HCT116 (cell line): Measurements from ENCODE around the gene TIAM1. TPM values are rescaled to one million over a fixed set of nuclear protein-coding genes. Genes with fewer than 3 reads are reported as not detected.

Source experiments
- ATAC-seq: fragments of 200-7000 bp; cut with Tn5 transposase; 2 replicates; pipeline ENCODE4 v1.9.1; 2020; ENCODE audit warnings: mild to moderate bottlenecking, moderate library complexity
- BruUV-seq: library from RNA; stranded (reverse); fragments of 400-500 nt; replicated peaks from 2 replicates; lab custom pipeline; 2021; lab: Mats Ljungman, UMichigan
- CTCF ChIA-PET: fragments of 300-600 bp; sonication (Branson Sonifier 250); formaldehyde crosslinking; loops from one replicate; lab custom pipeline; 2021; ENCODE audit warnings: antibody characterized with exemption; lab: Charles Lee
- POLR2A ChIA-PET: fragments of 300-600, 350-600 bp; sonication (Branson Sonifier 250); formaldehyde crosslinking; loops from one replicate; lab custom pipeline; 2021; ENCODE audit warnings: antibody characterized with exemption; lab: Charles Lee
- RAD21 ChIA-PET, 2 experiments: fragments of 300-600 bp; sonication (Branson Sonifier 250); formaldehyde crosslinking; loops; one replicate each; lab custom pipeline; 2023; ENCODE audit warnings: low total read pairs in 2 of 2; ENCODE audit not compliant: uncharacterized antibody in 2 of 2, unreplicated experiment in 2 of 2, low non-redundant PET in 1 of 2; lab: Charles Lee
- DNase-seq: peaks from one replicate; pipeline ENCODE4 v3.0.0-alpha.2; 2010; ENCODE audit warnings: low read depth, low spot score
- H2AFZ ChIP-seq: fragments of 200-600 bp; shearing (Covaris generic), sonication (generic); 2 replicates; pipeline ENCODE4 v1.6.1; 2017; ENCODE audit warnings: low read depth, mixed run types, mixed read lengths, antibody characterized with exemption, low read length; ENCODE audit not compliant: poor library complexity, severe bottlenecking
- H3K27ac ChIP-seq: 2 replicates; pipeline ENCODE4 v1.5.1; 2012; ENCODE audit warnings: low read depth, low read length
- H3K27me3 ChIP-seq: fragments of 200-600 bp; sonication (generic); 2 replicates; pipeline ENCODE4 v1.6.1; 2016; ENCODE audit warnings: mixed run types, low read length, mixed read lengths; ENCODE audit not compliant: insufficient read depth
- H3K36me3 ChIP-seq, 2 experiments: fragments of 200-500 bp in 1 of 2; fragments of 200-600 bp in 1 of 2; sonication (Bioruptor generic) in 1 of 2; sonication (generic) in 1 of 2; 2 replicates each; pipeline versions ENCODE4 v1.5.1 to v1.6.1; 2014 to 2016; ENCODE audit warnings: low read length in 2 of 2, inconsistent platforms in 1 of 2, mixed read lengths in 1 of 2, mixed run types in 1 of 2; ENCODE audit not compliant: insufficient read depth in 2 of 2, control insufficient read depth in 1 of 2
- H3K4me1 ChIP-seq, 2 experiments: fragments of 200-600 bp in 1 of 2; sonication (generic) in 1 of 2; 2 replicates each; pipeline versions ENCODE4 v1.5.1 to v1.6.1; 2012 to 2017; ENCODE audit warnings: low read length in 2 of 2, inconsistent platforms in 1 of 2, mild to moderate bottlenecking in 1 of 2, mixed read lengths in 1 of 2, mixed run types in 1 of 2, moderate library complexity in 1 of 2; ENCODE audit not compliant: insufficient read depth in 2 of 2, control insufficient read depth in 1 of 2
- H3K4me2 ChIP-seq: fragments of 200-600 bp; sonication (generic); 2 replicates; pipeline ENCODE4 v1.6.1; 2017; ENCODE audit warnings: mixed run types, low read length, mixed read lengths
- H3K4me3 ChIP-seq, 2 experiments: fragments of 200-600 bp in 1 of 2; sonication (generic) in 1 of 2; replicated peaks in 1 of 2; 2 replicates each; pipeline ENCODE4 v1.5.1; 2011 to 2016; ENCODE audit warnings: low read length in 2 of 2, control low read depth in 1 of 2, low read depth in 1 of 2, mild to moderate bottlenecking in 1 of 2, mixed read lengths in 1 of 2, mixed run types in 1 of 2
- H3K79me2 ChIP-seq: fragments of 200-600 bp; sonication (generic); 2 replicates; pipeline ENCODE4 v1.6.1; 2017; ENCODE audit warnings: mild to moderate bottlenecking, mixed run types, low read length, moderate library complexity, mixed read lengths; ENCODE audit not compliant: insufficient read depth
- H3K9ac ChIP-seq: fragments of 200-600 bp; sonication (generic); 2 replicates; pipeline ENCODE4 v1.6.1; 2016; ENCODE audit warnings: low read length, mixed read lengths
- H3K9me2 ChIP-seq: fragments of 200-600 bp; sonication (generic), shearing (Covaris generic); 2 replicates; pipeline ENCODE4 v1.6.1; 2017; ENCODE audit warnings: mixed run types, mild to moderate bottlenecking, moderate library complexity; ENCODE audit not compliant: insufficient read depth
- H3K9me3 ChIP-seq, 2 experiments: fragments of 200-500 bp in 1 of 2; fragments of 200-600 bp in 1 of 2; sonication (Bioruptor generic) in 1 of 2; sonication (generic) in 1 of 2; 2 replicates each; pipeline ENCODE4 v1.6.1; 2014 to 2017; ENCODE audit warnings: low read length in 2 of 2, mixed read lengths in 2 of 2, inconsistent platforms in 1 of 2, low read depth in 1 of 2, mild to moderate bottlenecking in 1 of 2, mixed run types in 1 of 2, moderate library complexity in 1 of 2; ENCODE audit not compliant: control insufficient read depth in 1 of 2, insufficient read depth in 1 of 2
- H4K20me1 ChIP-seq: fragments of 200-600 bp; sonication (generic), shearing (Covaris generic); 2 replicates; pipeline ENCODE4 v1.6.1; 2017; ENCODE audit warnings: mixed run types, mild to moderate bottlenecking, moderate library complexity; ENCODE audit not compliant: insufficient read depth
- CBX3 ChIP-seq: IDR thresholded peaks from 2 replicates; pipeline ENCODE4 v1.6.1; 2012; ENCODE audit warnings: low read depth
- CEBPB ChIP-seq: IDR thresholded peaks from 2 replicates; pipeline ENCODE4 v1.6.1; 2012; ENCODE audit warnings: low read depth
- EZH2 ChIP-seq: fragments of 200-600 bp; sonication (generic); IDR thresholded peaks from 2 replicates; pipeline ENCODE4 v1.6.1; 2017; ENCODE audit warnings: antibody characterized with exemption, mixed run types
- EZH2phosphoT487 ChIP-seq: fragments of 200-600 bp; IDR thresholded peaks from 2 replicates; pipeline ENCODE4 v1.6.1; 2018; ENCODE audit warnings: antibody characterized with exemption, borderline replicate concordance
- FOSL1 ChIP-seq: IDR thresholded peaks from 2 replicates; pipeline ENCODE4 v1.6.1; 2012; ENCODE audit warnings: low read depth
- JUND ChIP-seq: IDR thresholded peaks from 2 replicates; pipeline ENCODE4 v1.6.1; 2012
- POLR2A ChIP-seq: IDR thresholded peaks from 2 replicates; pipeline ENCODE4 v1.7.0; 2011; ENCODE audit warnings: borderline replicate concordance; ENCODE audit not compliant: insufficient read depth, insufficient read length; ENCODE audit errors: extremely low read depth
- POLR2AphosphoS5 ChIP-seq: IDR thresholded peaks from 2 replicates; pipeline ENCODE4 v1.6.1; 2011; ENCODE audit warnings: mild to moderate bottlenecking, low read depth, low read length, moderate library complexity
- RAD21 ChIP-seq: IDR thresholded peaks from 2 replicates; pipeline ENCODE4 v1.6.1; 2012; ENCODE audit warnings: low read depth, mild to moderate bottlenecking
- SP1 ChIP-seq: IDR thresholded peaks from 2 replicates; pipeline ENCODE4 v1.6.1; 2012; ENCODE audit warnings: low read depth
- SRF ChIP-seq: IDR thresholded peaks from 2 replicates; pipeline ENCODE4 v1.6.1; 2012; ENCODE audit warnings: low read depth
- TCF7L2 ChIP-seq: IDR thresholded peaks from 2 replicates; pipeline ENCODE4 v1.7.0; 2011; ENCODE audit warnings: borderline replicate concordance, inconsistent platforms; ENCODE audit not compliant: insufficient read depth, insufficient read length; ENCODE audit errors: extremely low read depth
- YY1 ChIP-seq: IDR thresholded peaks from 2 replicates; pipeline ENCODE4 v1.6.1; 2011; ENCODE audit warnings: low read length, low read depth, moderate library complexity, mild to moderate bottlenecking; ENCODE audit not compliant: insufficient replicate concordance; ENCODE audit errors: extremely low read depth
- ZFX ChIP-seq: fragments of 450-650 bp; IDR thresholded peaks from 2 replicates; pipeline ENCODE4 v1.6.1; 2017
- ZNF274 ChIP-seq: fragments of 200-500 bp; sonication (Bioruptor generic); IDR thresholded peaks from 2 replicates; pipeline ENCODE4 v1.6.1; 2014; ENCODE audit warnings: mild to moderate bottlenecking, low read depth, low read length, inconsistent platforms
- intact Hi-C: fragments of 100-400 bp; cut with micrococcal nuclease; formaldehyde crosslinking; loops from 2 replicates; pipeline ENCODE4 v1.10.0; 2022
- total RNA-seq: library from RNA; stranded (reverse); gene quantifications from one replicate; pipeline ENCODE4 v1.2.1, GENCODE V29; 2021; ENCODE audit not compliant: unreplicated experiment
- TF ChIP-seq, protein P1 (sequence below), 3 experiments: fragments of 200-600 bp in 1 of 3; sonication (generic) in 1 of 3; IDR thresholded peaks in 2 of 3; conservative IDR thresholded peaks in 1 of 3; 2 replicates each; pipeline ENCODE4 v1.5.1; 2012 to 2017; ENCODE audit warnings: low read depth in 2 of 3, low read length in 2 of 3, antibody characterized with exemption in 1 of 3, borderline replicate concordance in 1 of 3, control low read depth in 1 of 3, mild to moderate bottlenecking in 1 of 3, mixed read lengths in 1 of 3, mixed run types in 1 of 3, moderate library complexity in 1 of 3; ENCODE audit not compliant: insufficient read depth in 1 of 3
- TF ChIP-seq, protein P2 (sequence below): IDR thresholded peaks from 2 replicates; pipeline ENCODE4 v1.6.1; 2012
- TF ChIP-seq, protein P3 (sequence below): IDR thresholded peaks from 2 replicates; pipeline ENCODE4 v1.6.1; 2012

Gene TIAM1
- total RNA-seq, 1 experiment from 2014 or later = 47.8 TPM

DNA sequence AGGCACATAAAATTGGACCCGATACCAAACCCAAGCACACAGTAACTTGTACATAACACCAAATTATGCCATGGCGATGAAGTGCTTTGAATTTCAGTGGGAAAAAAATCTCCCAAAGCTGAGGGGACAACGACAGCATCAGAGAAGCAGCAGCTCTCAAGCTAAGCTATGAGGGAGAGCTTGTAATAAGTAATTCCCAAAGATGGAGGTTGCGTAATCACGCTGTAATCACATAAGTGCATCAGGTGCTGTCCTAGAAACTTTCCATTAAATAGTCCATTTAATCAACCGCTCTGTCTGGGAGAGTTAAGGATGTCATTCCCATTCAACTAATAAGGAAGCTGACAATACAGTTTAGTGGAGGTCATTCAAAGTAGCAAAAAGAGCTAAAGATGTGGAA is 268.2 kb downstream of the TIAM1 start:
- no TSS peak for BruUV-seq
- ChIA-PET RAD21 (no interaction called here), POLR2A (no interaction called here), CTCF (interaction anchor here (1.1 kb wide), 1 partner anchor 10 kb away, joined by 5 read pairs; no protein-coding TSS in a partner anchor)
- Histone ChIP-seq H3K36me3 (no peaks in the 10 kb centered on the region), H3K4me3 (no peak overlapping the region), H3K9me3 (no peaks in the 10 kb centered on the region), H3K27me3 (peaks cover 18% of the 10 kb centered on the region; the same call in 1 of the 2 replicates), H3K4me1 (no peaks in the 10 kb centered on the region), H3K4me2 (no peak overlapping the region), H3K27ac (no peak overlapping the region), H3K9ac (no peak overlapping the region), H3K9me2 (no peaks in the 10 kb centered on the region), H4K20me1 (no peaks in the 10 kb centered on the region), H3K79me2 (no peaks in the 10 kb centered on the region), H2AFZ (no peak overlapping the region)
- ATAC-seq (no peak), DNase-seq (no peak)
- intact Hi-C loops = loop anchor here (5.0 kb wide), 1 partner anchor 829 kb away; no protein-coding TSS in a partner anchor
- TF ChIP-seq ZFX (no peak), CEBPB (no peak), POLR2A (no peak), TCF7L2 (no peak), CBX3 (no peak), RAD21 (no peak), SP1 (no peak), POLR2AphosphoS5 (no peak), EZH2 (no peak), ZNF274 (no peak), SRF (no peak), FOSL1 (no peak), JUND (no peak), YY1 (no peak), EZH2phosphoT487 (no peak)
- TF ChIP-seq, protein P1, sequence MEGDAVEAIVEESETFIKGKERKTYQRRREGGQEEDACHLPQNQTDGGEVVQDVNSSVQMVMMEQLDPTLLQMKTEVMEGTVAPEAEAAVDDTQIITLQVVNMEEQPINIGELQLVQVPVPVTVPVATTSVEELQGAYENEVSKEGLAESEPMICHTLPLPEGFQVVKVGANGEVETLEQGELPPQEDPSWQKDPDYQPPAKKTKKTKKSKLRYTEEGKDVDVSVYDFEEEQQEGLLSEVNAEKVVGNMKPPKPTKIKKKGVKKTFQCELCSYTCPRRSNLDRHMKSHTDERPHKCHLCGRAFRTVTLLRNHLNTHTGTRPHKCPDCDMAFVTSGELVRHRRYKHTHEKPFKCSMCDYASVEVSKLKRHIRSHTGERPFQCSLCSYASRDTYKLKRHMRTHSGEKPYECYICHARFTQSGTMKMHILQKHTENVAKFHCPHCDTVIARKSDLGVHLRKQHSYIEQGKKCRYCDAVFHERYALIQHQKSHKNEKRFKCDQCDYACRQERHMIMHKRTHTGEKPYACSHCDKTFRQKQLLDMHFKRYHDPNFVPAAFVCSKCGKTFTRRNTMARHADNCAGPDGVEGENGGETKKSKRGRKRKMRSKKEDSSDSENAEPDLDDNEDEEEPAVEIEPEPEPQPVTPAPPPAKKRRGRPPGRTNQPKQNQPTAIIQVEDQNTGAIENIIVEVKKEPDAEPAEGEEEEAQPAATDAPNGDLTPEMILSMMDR (IDR thresholded peaks at IDR 0.05 in 2 of 3, conservative IDR thresholded peaks at IDR 0.05 in 1 of 3; ENCODE audit: borderline replicate concordance in 1 of 3, insufficient read depth in 1 of 3, low read depth in 2 of 3, low read length in 2 of 3) = no peak
- TF ChIP-seq, protein P2, sequence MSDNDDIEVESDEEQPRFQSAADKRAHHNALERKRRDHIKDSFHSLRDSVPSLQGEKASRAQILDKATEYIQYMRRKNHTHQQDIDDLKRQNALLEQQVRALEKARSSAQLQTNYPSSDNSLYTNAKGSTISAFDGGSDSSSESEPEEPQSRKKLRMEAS = no peak
- TF ChIP-seq, protein P3, sequence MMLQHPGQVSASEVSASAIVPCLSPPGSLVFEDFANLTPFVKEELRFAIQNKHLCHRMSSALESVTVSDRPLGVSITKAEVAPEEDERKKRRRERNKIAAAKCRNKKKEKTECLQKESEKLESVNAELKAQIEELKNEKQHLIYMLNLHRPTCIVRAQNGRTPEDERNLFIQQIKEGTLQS = no peak
